Naive thymus-derived CD4-positive, alpha-beta T cell (primary cell): Measurements from ENCODE around the gene WFIKKN1. TPM values are rescaled to one million over a fixed set of nuclear protein-coding genes. Genes with fewer than 3 reads are reported as not detected.

ENCODE experiments used
- ATAC-seq: fragments of 150-1000 bp; cut with Tn5 transposase; 2 replicates; pipeline ENCODE4 v1.10.0; 2021; ENCODE audit warnings: mild to moderate bottlenecking, moderate library complexity
- CTCF ChIA-PET: fragments of 350-600 bp; sonication (Branson Sonifier 250); formaldehyde crosslinking; loops from one replicate; lab custom pipeline; 2021; ENCODE audit warnings: antibody characterized with exemption; lab: Charles Lee
- POLR2A ChIA-PET: fragments of 350-600 bp; sonication (Branson Sonifier 250); formaldehyde crosslinking; loops from one replicate; lab custom pipeline; 2021; ENCODE audit warnings: antibody characterized with exemption, inconsistent platforms; lab: Charles Lee
- DNase-seq, 9 donors: peaks; one replicate each; pipeline versions ENCODE4 v3.0.0 to v3.0.0-alpha.2; 2020 to 2022; ENCODE audit warnings: mixed read lengths in 1 of 9
- H3K27ac ChIP-seq: one replicate; pipeline ENCODE4 v1.7.0; 2013; ENCODE audit warnings: mild to moderate bottlenecking, low read depth, low read length, moderate library complexity
- H3K27me3 ChIP-seq, 2 donors: one replicate each; pipeline ENCODE4 v1.7.0; 2013; ENCODE audit warnings: low read length in 2 of 2, mild to moderate bottlenecking in 2 of 2, moderate library complexity in 2 of 2; ENCODE audit not compliant: control insufficient read depth in 2 of 2, insufficient read depth in 2 of 2
- H3K36me3 ChIP-seq, 3 experiments: 1 replicate in 2 of 3; 2 replicates in 1 of 3; pipeline ENCODE4 v1.7.0; 2013; ENCODE audit warnings: low read length in 3 of 3, mild to moderate bottlenecking in 3 of 3, moderate library complexity in 1 of 3; ENCODE audit not compliant: insufficient read depth in 3 of 3, control insufficient read depth in 2 of 3
- H3K4me1 ChIP-seq, 2 donors: one replicate each; pipeline ENCODE4 v1.7.0; 2013; ENCODE audit warnings: low read length in 2 of 2, mild to moderate bottlenecking in 2 of 2, moderate library complexity in 1 of 2; ENCODE audit not compliant: control insufficient read depth in 2 of 2, insufficient read depth in 2 of 2
- H3K4me3 ChIP-seq: 2 replicates; pipeline ENCODE4 v1.7.0; 2013; ENCODE audit warnings: mild to moderate bottlenecking, low read length
- H3K9me3 ChIP-seq, 3 experiments: 1 replicate in 2 of 3; 2 replicates in 1 of 3; pipeline ENCODE4 v1.7.0; 2013; ENCODE audit warnings: low read length in 3 of 3; ENCODE audit not compliant: control insufficient read depth in 2 of 3
- H3K27ac Mint-ChIP-seq, 9 donors: one replicate each; pipeline ENCODE4 v1.8.0; 2020 to 2022; ENCODE audit warnings: mixed read lengths in 9 of 9, mild to moderate bottlenecking in 8 of 9, moderate library complexity in 5 of 9, inconsistent platforms in 2 of 9
- H3K27me3 Mint-ChIP-seq, 5 donors: one replicate each; pipeline ENCODE4 v1.8.0; 2021 to 2022; ENCODE audit warnings: mixed read lengths in 5 of 5, mild to moderate bottlenecking in 1 of 5
- H3K36me3 Mint-ChIP-seq, 5 donors: one replicate each; pipeline ENCODE4 v1.8.0; 2020 to 2022; ENCODE audit warnings: mixed read lengths in 5 of 5, mild to moderate bottlenecking in 3 of 5, inconsistent platforms in 1 of 5
- H3K4me1 Mint-ChIP-seq, 7 donors: one replicate each; pipeline ENCODE4 v1.8.0; 2020 to 2022; ENCODE audit warnings: mixed read lengths in 7 of 7, mild to moderate bottlenecking in 3 of 7, inconsistent platforms in 1 of 7
- H3K4me3 Mint-ChIP-seq, 10 donors: one replicate each; pipeline ENCODE4 v1.8.0; 2020 to 2022; ENCODE audit warnings: mild to moderate bottlenecking in 10 of 10, mixed read lengths in 10 of 10, moderate library complexity in 6 of 10, inconsistent platforms in 2 of 10
- H3K9me3 Mint-ChIP-seq, 11 donors: one replicate each; pipeline ENCODE4 v1.8.0; 2020 to 2022; ENCODE audit warnings: mixed read lengths in 11 of 11, mild to moderate bottlenecking in 4 of 11, inconsistent platforms in 1 of 11, moderate library complexity in 1 of 11
- intact Hi-C, 2 donors: fragments of 100-400 bp; cut with micrococcal nuclease; formaldehyde crosslinking; loops; one replicate each; pipeline ENCODE4 v1.15.1; 2023
- polyA plus RNA-seq, 2 donors: library from polyadenylated mRNA; unstranded; fragments of 300-500 nt; fragmentation: Illumina TruSeq; gene quantifications; one replicate each; pipeline ENCODE4 v1.2.3, GENCODE V29; 2021
- total RNA-seq, 6 experiments: library from RNA in 5 of 6; stranded (reverse) in 5 of 6; gene quantifications; 1 replicate in 5 of 6; 2 replicates in 1 of 6; pipeline ENCODE4 v1.2.3 and lab custom pipeline; 2021 to 2026

Gene WFIKKN1
- total and polyA plus RNA-seq, 7 experiments from 2014 or later, result 0.34 to 0.81 (median 0.56) TPM; not detected in 2

DNA sequence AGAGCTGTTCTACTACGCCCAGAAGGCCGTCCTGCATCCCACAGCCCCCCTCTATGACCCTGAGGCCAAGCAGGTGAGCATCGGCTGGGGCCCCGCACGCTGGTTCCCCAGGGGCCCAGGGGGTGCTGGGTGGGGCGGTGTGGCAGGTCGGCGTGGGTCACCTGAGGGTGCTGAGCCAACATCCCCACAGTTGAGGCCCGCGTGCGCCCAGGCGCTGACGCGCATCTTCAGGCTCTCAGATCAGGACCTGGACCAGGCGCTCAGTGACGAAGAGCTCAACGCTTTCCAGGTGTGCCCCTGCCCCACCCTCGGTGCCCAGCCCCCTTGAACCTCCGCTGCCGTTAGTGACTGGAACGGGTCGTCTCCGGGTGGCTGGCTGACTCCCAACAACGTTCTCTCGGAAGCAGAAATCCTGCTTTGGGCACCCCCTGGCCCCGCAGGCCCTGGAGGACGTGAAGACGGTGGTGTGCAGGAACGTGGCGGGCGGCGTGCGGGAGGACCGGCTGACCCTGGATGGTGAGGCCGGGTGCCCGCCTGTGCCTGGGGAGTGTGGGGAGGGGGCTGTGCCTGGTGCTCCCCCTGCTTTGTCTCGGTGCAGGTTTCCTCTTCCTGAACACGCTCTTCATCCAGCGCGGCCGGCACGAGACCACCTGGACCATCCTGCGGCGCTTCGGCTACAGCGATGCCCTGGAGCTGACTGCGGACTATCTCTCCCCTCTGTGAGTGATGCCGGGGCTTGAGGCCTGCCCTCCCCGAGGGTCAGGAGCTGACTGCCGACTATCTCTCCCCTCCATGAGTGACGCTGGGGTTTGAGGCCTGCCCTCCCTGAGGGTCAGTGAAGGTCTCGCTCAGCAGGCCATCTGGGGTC lies 39.9 kb downstream of the WFIKKN1 start:
- Mint-ChIP-seq H3K27me3 (peaks cover 0 to 7% (median 0%) of the 10 kb centered on the region in 5 donors), H3K9me3 (no peaks in the 10 kb centered on the region), H3K27ac (no peak overlapping the region), H3K4me1 (peaks cover 0 to 12% (median 9%) of the 10 kb centered on the region in 7 donors), H3K36me3 (peaks cover 0 to 10% (median 3%) of the 10 kb centered on the region in 5 donors), H3K4me3 (peak overlapping the region in 8 of 10 donors; percentile 13 to 81 (median 24))
- peaks cover 9 to 12% of the 10 kb centered on the region in 2 donors for H3K4me1 ChIP-seq
- ChIA-PET CTCF (no interaction called here), POLR2A (interaction anchor here (1.0 to 5.3 kb wide), 2 partner anchors 16 to 18 kb away, joined by 3 to 33 read pairs; partner anchors contain the start of gene WDR24)
- H3K36me3 ChIP-seq, result peaks cover 0 to 56% (median 3%) of the 10 kb centered on the region in 3 experiments
- no peak overlapping the region for H3K4me3 ChIP-seq
- intact Hi-C loops, result no loop called here
- no peak for DNase-seq
- H3K27me3 ChIP-seq, result no peaks in the 10 kb centered on the region
- H3K27ac ChIP-seq, result no peak overlapping the region
- no peak for ATAC-seq
- H3K9me3 ChIP-seq, result no peaks in the 10 kb centered on the region

DNA sequence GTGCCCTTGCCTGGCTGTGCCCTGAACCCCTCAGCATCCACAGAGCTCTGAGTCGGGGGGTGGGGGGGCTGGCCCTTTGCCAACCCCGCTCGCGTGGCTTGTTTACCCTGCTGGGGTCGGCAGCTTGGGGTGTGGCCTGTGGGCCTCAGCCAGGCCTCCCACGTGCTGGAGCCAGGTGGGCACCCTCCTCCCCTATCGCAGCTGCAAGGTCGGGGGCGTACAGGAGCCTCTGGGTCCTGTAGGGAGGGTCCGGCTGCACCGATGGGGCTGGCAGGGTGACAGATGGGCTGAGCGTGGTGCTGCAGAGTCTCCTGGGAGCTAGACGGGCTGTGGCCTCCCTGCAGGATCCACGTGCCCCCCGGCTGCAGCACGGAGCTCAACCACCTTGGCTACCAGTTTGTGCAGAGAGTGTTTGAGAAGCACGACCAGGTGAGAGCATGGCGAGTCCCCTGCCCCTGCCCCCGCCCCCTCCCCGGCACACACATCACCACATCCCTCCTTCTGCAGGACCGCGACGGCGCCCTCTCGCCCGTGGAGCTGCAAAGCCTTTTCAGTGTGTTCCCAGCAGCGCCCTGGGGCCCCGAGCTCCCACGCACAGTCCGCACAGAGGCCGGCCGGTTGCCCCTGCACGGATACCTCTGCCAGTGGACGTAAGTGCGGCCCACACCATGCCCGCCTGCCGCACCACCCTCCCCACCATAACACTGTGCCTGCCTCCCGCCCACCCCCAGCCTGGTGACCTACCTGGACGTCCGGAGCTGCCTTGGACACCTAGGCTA lies 40.8 kb downstream of the WFIKKN1 start:
- H3K27me3 Mint-ChIP-seq, result peaks cover 0 to 7% (median 0%) of the 10 kb centered on the region in 5 donors
- peak overlapping the region in 2 of 10 donors; percentile 8 to 37 for H3K4me3 Mint-ChIP-seq
- no peaks in the 10 kb centered on the region for H3K9me3 Mint-ChIP-seq
- Histone ChIP-seq H3K9me3 (no peaks in the 10 kb centered on the region), H3K4me3 (no peak overlapping the region), H3K4me1 (peaks cover 9 to 11% of the 10 kb centered on the region in 2 donors), H3K36me3 (peaks cover 0 to 56% (median 3%) of the 10 kb centered on the region in 3 experiments), H3K27me3 (no peaks in the 10 kb centered on the region), H3K27ac (no peak overlapping the region)
- ChIA-PET POLR2A (interaction anchor here (1.0 to 5.3 kb wide), 2 partner anchors 15 to 18 kb away, joined by 3 to 33 read pairs; partner anchors contain the start of gene WDR24), CTCF (no interaction called here)
- no peak overlapping the region for H3K27ac Mint-ChIP-seq
- intact Hi-C loops, result no loop called here
- peaks cover 0 to 10% (median 3%) of the 10 kb centered on the region in 5 donors for H3K36me3 Mint-ChIP-seq
- DNase-seq (no peak), ATAC-seq (no peak)
- H3K4me1 Mint-ChIP-seq, result peaks cover 0 to 12% (median 9%) of the 10 kb centered on the region in 7 donors

DNA sequence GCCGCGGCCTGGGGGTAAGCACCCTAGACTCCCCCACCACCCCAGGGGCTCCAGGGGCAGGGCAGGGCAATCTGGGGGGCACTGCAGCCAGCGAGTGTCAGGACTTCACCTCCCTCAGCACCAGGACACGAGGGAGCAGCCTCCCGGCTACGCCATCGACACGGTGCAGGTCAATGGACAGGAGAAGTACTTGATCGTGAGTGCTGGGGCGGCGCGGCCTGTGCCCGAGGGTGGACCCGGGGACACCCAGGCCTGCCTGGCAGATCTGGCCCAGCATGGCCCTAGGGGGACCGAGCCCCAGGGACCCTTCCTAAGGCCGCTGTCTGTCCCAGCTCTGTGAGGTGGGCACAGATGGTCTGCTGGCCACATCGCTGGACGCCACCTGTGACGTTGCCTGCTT lies 41.6 kb downstream of the WFIKKN1 start:
- peaks cover 0 to 56% (median 3%) of the 10 kb centered on the region in 3 experiments for H3K36me3 ChIP-seq
- Mint-ChIP-seq H3K4me1 (peaks cover 0 to 15% (median 9%) of the 10 kb centered on the region in 7 donors), H3K27ac (no peak overlapping the region), H3K4me3 (no peak overlapping the region), H3K27me3 (peaks cover 0 to 7% (median 0%) of the 10 kb centered on the region in 5 donors), H3K36me3 (peaks cover 0 to 10% (median 3%) of the 10 kb centered on the region in 5 donors), H3K9me3 (no peaks in the 10 kb centered on the region)
- ATAC-seq (no peak), DNase-seq (no peak)
- no peak overlapping the region for H3K27ac ChIP-seq
- peaks cover 3 to 4% of the 10 kb centered on the region in 2 donors for H3K4me1 ChIP-seq
- no peaks in the 10 kb centered on the region for H3K9me3 ChIP-seq
- no peak overlapping the region for H3K4me3 ChIP-seq
- no peaks in the 10 kb centered on the region for H3K27me3 ChIP-seq
- intact Hi-C loops, result no loop called here
- ChIA-PET POLR2A (interaction anchor here (0.9 to 5.3 kb wide), 2 partner anchors 17 to 23 kb away, joined by 3 to 33 read pairs; partner anchors contain the start of gene WDR24), CTCF (no interaction called here)

DNA sequence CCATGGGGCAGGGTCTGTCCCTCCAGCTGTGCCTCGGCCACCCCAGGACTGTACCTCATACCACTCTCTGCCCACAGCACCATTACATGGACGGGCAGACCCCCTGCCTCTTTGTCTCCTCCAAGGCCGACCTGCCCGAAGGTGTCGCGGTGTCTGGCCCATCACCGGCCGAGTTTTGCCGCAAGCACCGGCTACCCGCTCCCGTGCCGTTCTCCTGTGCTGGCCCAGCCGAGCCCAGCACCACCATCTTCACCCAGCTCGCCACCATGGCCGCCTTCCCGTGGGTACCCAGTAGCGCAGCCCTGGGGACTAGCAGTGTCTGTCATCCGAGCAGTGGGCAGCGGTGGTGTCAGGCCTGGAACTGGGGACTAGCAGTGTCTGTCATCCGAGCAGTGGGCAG lies 42.1 kb downstream of the WFIKKN1 start:
- Mint-ChIP-seq H3K36me3 (peaks cover 0 to 10% (median 3%) of the 10 kb centered on the region in 5 donors), H3K9me3 (no peaks in the 10 kb centered on the region), H3K27ac (no peak overlapping the region), H3K4me1 (peaks cover 0 to 11% (median 5%) of the 10 kb centered on the region in 7 donors), H3K4me3 (no peak overlapping the region), H3K27me3 (peaks cover 0 to 7% (median 0%) of the 10 kb centered on the region in 5 donors)
- no peaks in the 10 kb centered on the region for H3K27me3 ChIP-seq
- H3K9me3 ChIP-seq, result no peaks in the 10 kb centered on the region
- H3K4me3 ChIP-seq, result no peak overlapping the region
- POLR2A ChIA-PET, result interaction anchor here (0.9 to 1.0 kb wide), 2 partner anchors 17 to 22 kb away, joined by 3 to 4 read pairs; partner anchors contain the start of gene WDR24
- CTCF ChIA-PET, result no interaction called here
- no peaks in the 10 kb centered on the region for H3K4me1 ChIP-seq
- peaks cover 0 to 56% (median 3%) of the 10 kb centered on the region in 3 experiments for H3K36me3 ChIP-seq
- no peak overlapping the region for H3K27ac ChIP-seq
- ATAC-seq (no peak), DNase-seq (no peak)
- intact Hi-C loops, result no loop called here

DNA sequence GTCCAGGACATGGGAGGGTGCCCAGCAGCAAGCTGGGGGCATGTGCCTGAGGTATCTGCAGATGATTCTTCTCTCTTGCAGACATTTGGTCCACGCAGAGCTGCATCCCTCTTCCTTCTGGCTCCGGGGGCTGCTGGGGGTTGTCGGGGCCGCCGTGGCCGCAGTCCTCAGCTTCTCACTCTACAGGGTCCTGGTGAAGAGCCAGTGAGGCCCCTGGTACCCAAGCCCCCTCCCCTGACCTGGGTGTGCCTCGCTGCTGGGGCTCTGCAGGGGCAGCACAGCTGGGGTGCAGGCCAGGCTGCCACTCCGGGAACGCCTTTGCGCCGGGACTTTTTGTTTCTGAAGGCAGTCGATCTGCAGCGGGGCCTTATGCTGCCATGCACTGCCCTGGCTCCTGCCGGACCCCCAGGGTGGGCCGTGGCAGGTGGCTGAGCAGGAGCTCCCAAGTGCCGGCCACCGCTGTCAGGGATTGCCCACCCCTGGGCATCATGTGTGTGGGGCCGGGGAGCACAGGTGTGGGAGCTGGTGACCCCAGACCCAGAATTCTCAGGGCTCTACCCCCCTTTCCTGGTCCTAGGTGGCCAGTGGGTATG lies 42.7 kb downstream of the WFIKKN1 start:
- no peak overlapping the region for H3K27ac Mint-ChIP-seq
- intact Hi-C loops, result no loop called here
- no peaks in the 10 kb centered on the region for H3K9me3 Mint-ChIP-seq
- peaks cover 0 to 7% (median 0%) of the 10 kb centered on the region in 5 donors for H3K27me3 Mint-ChIP-seq
- H3K36me3 Mint-ChIP-seq, result peaks cover 0 to 10% (median 3%) of the 10 kb centered on the region in 5 donors
- H3K4me1 ChIP-seq, result no peaks in the 10 kb centered on the region
- no peak overlapping the region for H3K27ac ChIP-seq
- no peaks in the 10 kb centered on the region for H3K9me3 ChIP-seq
- ChIA-PET POLR2A (interaction anchor here (1.0 to 1.2 kb wide), 2 partner anchors 16 to 22 kb away, joined by 3 to 4 read pairs; partner anchors contain the start of gene WDR24), CTCF (no interaction called here)
- ATAC-seq (no peak), DNase-seq (no peak)
- no peak overlapping the region for H3K4me3 ChIP-seq
- peaks cover 0 to 10% (median 5%) of the 10 kb centered on the region in 7 donors for H3K4me1 Mint-ChIP-seq
- H3K27me3 ChIP-seq, result no peaks in the 10 kb centered on the region
- H3K4me3 Mint-ChIP-seq, result no peak overlapping the region
- H3K36me3 ChIP-seq, result peaks cover 0 to 56% (median 3%) of the 10 kb centered on the region in 3 experiments
